Karpas-422 (cell line): ENCODE results near the gene CYP3A4. TPM values are rescaled to one million over a fixed set of nuclear protein-coding genes. Genes with fewer than 3 reads are reported as not detected.
"Not testable (repeated sequence)": the region's sequence is repeated elsewhere in the genome, so short reads cannot be mapped to it uniquely, and the experiment has no call there.

Experiments used
- DNase-seq: peaks from one replicate; pipeline ENCODE4 v3.0.0-alpha.2; 2015
- H2AFZ ChIP-seq: fragments of 200-600 bp; sonication (generic); 2 replicates; pipeline ENCODE4 v1.6.1; 2014; ENCODE audit warnings: antibody characterized with exemption, low read length, mixed read lengths
- H3K27ac ChIP-seq: fragments of 200-600 bp; sonication (generic); 2 replicates; pipeline ENCODE4 v1.5.1; 2014; ENCODE audit warnings: mild to moderate bottlenecking, low read length, moderate library complexity
- H3K27me3 ChIP-seq: fragments of 200-600 bp; sonication (generic); 2 replicates; pipeline ENCODE4 v1.6.1; 2014; ENCODE audit warnings: low read length, mixed read lengths
- H3K36me3 ChIP-seq: fragments of 200-600 bp; sonication (generic); 2 replicates; pipeline ENCODE4 v1.6.1; 2014; ENCODE audit warnings: low read length, mixed read lengths; ENCODE audit not compliant: insufficient read depth
- H3K4me1 ChIP-seq: fragments of 200-600 bp; sonication (generic); 2 replicates; pipeline ENCODE4 v1.6.1; 2014; ENCODE audit warnings: mild to moderate bottlenecking, low read length, mixed read lengths
- H3K4me2 ChIP-seq: fragments of 200-600 bp; sonication (generic); 2 replicates; pipeline ENCODE4 v1.6.1; 2014; ENCODE audit warnings: low read length, low read depth, mild to moderate bottlenecking; ENCODE audit not compliant: poor library complexity, severe bottlenecking
- H3K4me3 ChIP-seq: fragments of 200-600 bp; sonication (generic); 2 replicates; pipeline ENCODE4 v1.5.1; 2014; ENCODE audit warnings: mild to moderate bottlenecking, antibody characterized with exemption, low read length, mixed read lengths
- H3K79me2 ChIP-seq: fragments of 200-600 bp; sonication (generic); 2 replicates; pipeline ENCODE4 v1.6.1; 2014; ENCODE audit warnings: mild to moderate bottlenecking, low read length, mixed read lengths
- H3K9ac ChIP-seq: fragments of 200-600 bp; sonication (generic); 2 replicates; pipeline ENCODE4 v1.6.0; 2014; ENCODE audit warnings: low read length
- H3K9me2 ChIP-seq: fragments of 200-600 bp; sonication (generic), shearing (Covaris generic); replicated peaks from 2 replicates; pipeline ENCODE4 v1.6.0; 2014; ENCODE audit warnings: mild to moderate bottlenecking, low read length, moderate library complexity; ENCODE audit not compliant: insufficient read depth
- H3K9me3 ChIP-seq: fragments of 300-700, 200-600 bp; sonication (generic); 2 replicates; pipeline ENCODE4 v1.6.1; 2014; ENCODE audit warnings: low read length, mixed read lengths
- H4K20me1 ChIP-seq: fragments of 200-600 bp; sonication (generic); 2 replicates; pipeline ENCODE4 v1.6.1; 2014; ENCODE audit warnings: mild to moderate bottlenecking, antibody characterized with exemption, low read length, low read depth; ENCODE audit not compliant: insufficient read depth
- total RNA-seq: library from RNA; depleted of rRNA; stranded (reverse); fragments of >200 nt; shearing (Covaris generic); gene quantifications from 2 replicates; pipeline ENCODE4 v1.2.3, GENCODE V29; 2014; ENCODE audit warnings: low replicate concordance

The CYP3A4 gene
- total RNA-seq, 1 experiment from 2014 or later: not detected

DNA sequence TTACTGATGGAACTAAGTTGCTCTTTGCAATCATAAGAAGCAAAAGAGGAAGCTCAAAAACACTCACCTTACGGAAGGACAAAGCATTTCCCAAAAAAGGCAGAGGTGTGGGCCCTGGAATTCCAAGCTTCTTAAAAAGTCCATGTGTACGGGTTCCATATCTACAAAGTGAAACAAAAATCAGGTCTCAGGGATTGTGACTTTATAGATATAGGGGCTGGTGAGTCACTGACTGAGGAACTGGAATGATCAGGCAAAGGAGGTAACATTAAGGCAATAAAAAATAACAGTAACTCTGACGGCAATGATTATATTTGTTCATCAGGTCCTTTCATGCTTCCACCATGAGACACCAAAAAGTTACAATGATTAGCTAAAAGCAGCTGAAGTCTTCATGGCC is 53.0 kb downstream of the CYP3A4 start:
- Histone ChIP-seq H3K79me2 (no peaks in the 10 kb centered on the region), H3K4me2 (no peak overlapping the region), H3K36me3 (no peaks in the 10 kb centered on the region), H3K4me3 (no peak overlapping the region), H3K9me3 (no peaks in the 10 kb centered on the region), H3K4me1 (no peaks in the 10 kb centered on the region), H3K27ac (no peak overlapping the region), H4K20me1 (no peaks in the 10 kb centered on the region), H3K27me3 (no peaks in the 10 kb centered on the region), H3K9me2 (no peaks in the 10 kb centered on the region), H2AFZ (no peak overlapping the region), H3K9ac (no peak overlapping the region)
- DNase-seq: no peak

DNA sequence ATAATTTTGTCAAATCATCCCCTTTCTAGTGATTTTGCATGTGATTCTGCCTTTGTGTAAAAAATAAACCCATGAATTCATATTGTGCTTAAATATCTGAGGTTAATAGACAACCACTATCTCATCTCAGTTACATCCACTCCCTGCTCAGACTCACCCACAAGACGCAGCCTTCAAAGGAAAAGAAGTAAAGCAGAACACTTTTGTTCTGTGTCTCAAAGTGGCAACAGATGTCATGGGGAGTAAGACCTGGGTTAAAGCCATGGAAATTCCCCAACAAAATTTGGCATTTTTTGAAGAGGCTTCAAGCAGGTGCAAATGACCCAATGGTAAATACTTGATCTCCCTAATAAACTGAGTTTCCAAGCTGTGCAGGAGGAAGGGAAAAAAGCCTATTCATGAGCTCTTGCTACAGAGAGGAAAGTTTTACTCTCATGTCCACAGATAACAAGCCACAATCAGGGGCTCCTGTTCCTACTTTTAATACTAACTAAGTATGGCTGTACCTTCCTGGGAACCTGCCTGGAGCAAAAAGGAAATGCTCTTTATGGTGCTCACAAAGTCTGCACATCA is 53.7 kb downstream of the CYP3A4 start:
- Histone ChIP-seq H3K9me2 (no peaks in the 10 kb centered on the region), H3K4me1 (no peaks in the 10 kb centered on the region), H2AFZ (no peak overlapping the region), H3K79me2 (no peaks in the 10 kb centered on the region), H3K4me2 (no peak overlapping the region), H3K27ac (no peak overlapping the region), H4K20me1 (no peaks in the 10 kb centered on the region), H3K9ac (no peak overlapping the region), H3K27me3 (no peaks in the 10 kb centered on the region), H3K36me3 (no peaks in the 10 kb centered on the region), H3K9me3 (no peaks in the 10 kb centered on the region), H3K4me3 (no peak overlapping the region)
- DNase-seq: no peak

DNA sequence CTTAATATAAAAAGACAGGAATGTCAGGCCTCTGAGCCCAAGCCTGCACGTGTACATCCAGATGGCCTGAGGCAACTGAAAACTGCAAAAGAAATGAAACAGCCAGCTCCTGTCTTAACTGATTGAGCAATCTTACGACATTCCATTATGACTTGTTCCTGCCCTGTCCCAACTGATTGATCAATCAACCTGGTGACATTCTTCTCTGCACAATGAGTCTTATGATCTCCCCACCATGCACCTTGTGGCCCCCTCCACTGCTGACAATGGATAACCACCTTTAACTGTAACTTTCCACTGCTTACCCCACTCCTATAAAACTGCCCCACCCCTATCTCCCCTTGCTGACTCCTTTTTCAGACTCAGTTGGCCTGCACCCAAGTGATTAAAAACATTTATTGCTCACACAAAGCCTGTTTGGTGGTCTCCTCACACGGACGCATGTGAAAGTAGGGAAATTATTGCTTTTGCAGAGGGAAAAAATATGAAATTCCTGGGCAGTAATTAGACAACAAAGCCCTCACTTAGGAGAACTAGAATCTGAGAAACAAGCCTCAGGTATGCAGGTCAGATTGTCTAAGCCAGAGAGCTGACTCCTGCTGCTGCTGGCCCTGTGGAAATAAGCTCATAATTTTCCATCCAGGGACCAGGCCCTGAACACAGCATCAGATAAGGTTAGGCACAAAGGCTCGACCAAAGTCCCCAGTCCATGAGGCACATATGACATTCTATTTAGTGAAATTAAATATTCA is 54.3 kb downstream of the CYP3A4 start:
- no peak for DNase-seq
- H4K20me1 ChIP-seq: no peaks in the 10 kb centered on the region
- no peaks in the 10 kb centered on the region for H3K36me3 ChIP-seq
- no peak overlapping the region for H3K4me2 ChIP-seq
- no peaks in the 10 kb centered on the region for H3K9me2 ChIP-seq
- H3K4me1 ChIP-seq: no peaks in the 10 kb centered on the region
- H3K27ac ChIP-seq: no peak overlapping the region
- H3K9ac ChIP-seq: no peak overlapping the region
- no peaks in the 10 kb centered on the region for H3K9me3 ChIP-seq
- H3K79me2 ChIP-seq: no peaks in the 10 kb centered on the region
- H2AFZ ChIP-seq: no peak overlapping the region
- no peak overlapping the region for H3K4me3 ChIP-seq
- no peaks in the 10 kb centered on the region for H3K27me3 ChIP-seq

DNA sequence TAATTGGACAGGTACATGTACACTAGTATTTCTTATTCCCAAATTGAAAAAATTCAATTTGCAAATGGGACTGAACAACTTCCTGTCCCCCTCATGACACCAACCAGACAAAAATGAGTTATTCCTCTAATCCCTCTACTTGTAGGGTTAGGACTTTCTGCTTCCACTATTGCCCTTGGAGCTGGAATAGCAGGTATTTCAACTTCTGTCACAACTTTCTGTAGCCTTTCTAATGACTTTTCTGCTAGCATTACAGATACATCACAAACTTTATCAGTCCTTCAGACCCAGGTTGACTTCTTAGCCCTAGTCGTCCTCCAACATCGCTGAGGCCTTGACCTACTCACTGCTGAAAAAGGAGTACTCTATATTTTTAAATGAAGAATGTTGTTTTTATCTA is 55.4 kb downstream of the CYP3A4 start:
- Histone ChIP-seq H3K9me3 (no peaks in the 10 kb centered on the region), H3K79me2 (no peaks in the 10 kb centered on the region), H3K4me2 (no peak overlapping the region), H4K20me1 (no peaks in the 10 kb centered on the region), H3K4me1 (no peaks in the 10 kb centered on the region), H3K4me3 (no peak overlapping the region), H3K9ac (no peak overlapping the region), H3K36me3 (no peaks in the 10 kb centered on the region), H2AFZ (no peak overlapping the region), H3K27me3 (no peaks in the 10 kb centered on the region), H3K27ac (no peak overlapping the region), H3K9me2 (no peaks in the 10 kb centered on the region)
- DNase-seq: no peak

DNA sequence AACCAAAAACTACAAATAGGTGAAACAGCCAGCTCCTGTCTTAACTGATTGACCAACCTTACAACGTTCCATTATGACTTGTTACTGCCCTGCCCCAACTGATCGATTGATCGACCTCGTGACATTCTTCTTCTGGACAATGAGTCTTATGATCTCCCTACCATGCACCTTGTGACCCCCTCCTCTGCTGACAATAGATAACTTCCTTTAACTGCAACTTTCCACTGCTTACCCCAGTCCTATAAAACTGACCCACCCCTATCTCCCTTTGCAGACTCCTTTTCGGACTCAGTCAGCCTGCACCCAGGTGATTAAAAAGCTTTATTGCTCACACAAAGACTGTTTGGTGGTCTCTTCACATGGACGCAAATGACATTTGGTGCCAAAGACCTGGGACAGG is 60.8 kb downstream of the CYP3A4 start:
- H3K4me1 ChIP-seq, DNase-seq, H3K36me3 ChIP-seq, H3K79me2 ChIP-seq, H3K27ac ChIP-seq, H2AFZ ChIP-seq, H3K9me3 ChIP-seq, H3K9ac ChIP-seq, H4K20me1 ChIP-seq, H3K4me2 ChIP-seq, H3K4me3 ChIP-seq, H3K9me2 ChIP-seq, H3K27me3 ChIP-seq: not testable (repeated sequence)

DNA sequence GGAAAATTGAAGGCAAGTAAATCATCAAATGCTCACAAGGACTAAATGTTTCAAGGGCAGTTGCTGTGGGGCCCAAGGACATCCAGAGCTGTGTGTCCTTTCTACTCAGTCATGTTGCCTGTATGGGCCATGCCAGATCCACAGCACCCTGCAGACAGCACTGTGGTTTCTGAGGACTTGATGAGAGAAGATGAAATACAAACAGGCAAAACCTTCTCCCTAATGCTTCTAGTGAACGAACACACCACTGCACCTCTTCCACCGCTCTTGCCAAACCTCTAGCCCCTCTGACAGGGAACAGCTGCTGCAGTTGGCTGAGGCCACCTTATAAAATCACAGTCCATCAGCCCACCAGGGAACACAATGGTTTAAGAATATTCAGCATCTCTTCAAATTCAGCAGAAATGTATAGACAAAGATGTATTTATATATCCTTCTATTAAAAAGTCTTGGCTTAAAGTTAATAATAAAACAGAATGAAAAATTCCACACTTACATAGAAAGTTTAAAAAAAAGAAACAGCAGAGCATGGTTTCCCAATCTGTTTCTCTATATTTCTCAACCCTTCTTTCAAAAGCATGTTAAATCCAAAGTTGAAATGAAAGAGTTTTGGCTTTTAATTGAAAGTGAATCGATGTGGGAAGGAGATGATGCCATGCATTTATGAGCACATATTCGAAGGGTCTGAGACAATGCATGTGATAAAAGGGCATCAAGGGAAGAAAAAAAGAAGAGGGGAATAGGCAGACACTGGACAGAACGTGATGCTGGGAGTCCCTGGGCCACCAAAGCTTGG is 63.0 kb downstream of the CYP3A4 start:
- H3K9ac ChIP-seq: no peak overlapping the region
- H4K20me1 ChIP-seq: no peaks in the 10 kb centered on the region
- no peaks in the 10 kb centered on the region for H3K9me3 ChIP-seq
- no peak for DNase-seq
- no peaks in the 10 kb centered on the region for H3K9me2 ChIP-seq
- no peaks in the 10 kb centered on the region for H3K79me2 ChIP-seq
- H3K36me3 ChIP-seq: no peaks in the 10 kb centered on the region
- H3K27ac ChIP-seq: no peak overlapping the region
- H3K4me1 ChIP-seq: no peaks in the 10 kb centered on the region
- no peak overlapping the region for H3K4me2 ChIP-seq
- H3K4me3 ChIP-seq: no peak overlapping the region
- no peaks in the 10 kb centered on the region for H3K27me3 ChIP-seq
- H2AFZ ChIP-seq: no peak overlapping the region

DNA sequence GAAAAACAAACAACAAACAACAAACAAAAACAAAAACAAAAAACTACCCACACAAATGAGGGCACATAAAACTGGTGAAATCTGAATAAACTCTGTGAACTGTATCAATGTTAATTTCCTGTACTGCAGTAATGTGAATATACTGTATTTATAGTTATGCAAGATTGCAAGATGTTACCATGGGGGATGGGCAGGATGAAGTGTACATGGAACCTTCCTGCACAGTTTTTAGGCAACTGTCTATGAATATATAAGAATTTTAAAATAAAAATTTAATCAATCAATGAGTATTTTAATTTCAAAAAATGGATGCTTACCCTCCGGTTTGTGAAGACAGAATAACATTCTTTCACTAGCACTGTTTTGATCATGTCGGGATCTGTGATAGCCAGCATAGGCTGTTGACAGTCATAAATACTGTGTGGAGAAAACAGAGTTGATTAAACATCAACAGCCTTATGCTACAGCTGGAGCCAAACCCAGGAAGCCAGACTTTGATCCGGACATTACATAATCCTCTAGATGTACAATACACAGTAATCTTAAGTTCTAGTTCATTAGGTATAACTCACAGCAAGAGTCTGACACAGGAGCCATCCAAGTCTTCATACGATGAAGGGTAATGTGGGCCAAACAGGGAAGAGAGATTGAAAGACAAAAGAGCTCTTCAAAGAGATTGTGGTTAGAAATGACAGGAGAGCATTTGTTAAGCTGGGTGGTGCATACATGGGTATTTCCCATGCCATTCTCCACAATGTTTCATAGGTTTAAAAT is 63.8 kb downstream of the CYP3A4 start:
- Histone ChIP-seq H2AFZ (no peak overlapping the region), H3K4me3 (no peak overlapping the region), H4K20me1 (no peaks in the 10 kb centered on the region), H3K27ac (no peak overlapping the region), H3K4me2 (no peak overlapping the region), H3K4me1 (no peaks in the 10 kb centered on the region), H3K9me3 (no peaks in the 10 kb centered on the region), H3K9me2 (no peaks in the 10 kb centered on the region), H3K27me3 (no peaks in the 10 kb centered on the region), H3K79me2 (no peaks in the 10 kb centered on the region), H3K9ac (no peak overlapping the region), H3K36me3 (no peaks in the 10 kb centered on the region)
- DNase-seq: no peak
